ENCODE results near the gene ISLR2.

ISLR2 gene

DNA sequence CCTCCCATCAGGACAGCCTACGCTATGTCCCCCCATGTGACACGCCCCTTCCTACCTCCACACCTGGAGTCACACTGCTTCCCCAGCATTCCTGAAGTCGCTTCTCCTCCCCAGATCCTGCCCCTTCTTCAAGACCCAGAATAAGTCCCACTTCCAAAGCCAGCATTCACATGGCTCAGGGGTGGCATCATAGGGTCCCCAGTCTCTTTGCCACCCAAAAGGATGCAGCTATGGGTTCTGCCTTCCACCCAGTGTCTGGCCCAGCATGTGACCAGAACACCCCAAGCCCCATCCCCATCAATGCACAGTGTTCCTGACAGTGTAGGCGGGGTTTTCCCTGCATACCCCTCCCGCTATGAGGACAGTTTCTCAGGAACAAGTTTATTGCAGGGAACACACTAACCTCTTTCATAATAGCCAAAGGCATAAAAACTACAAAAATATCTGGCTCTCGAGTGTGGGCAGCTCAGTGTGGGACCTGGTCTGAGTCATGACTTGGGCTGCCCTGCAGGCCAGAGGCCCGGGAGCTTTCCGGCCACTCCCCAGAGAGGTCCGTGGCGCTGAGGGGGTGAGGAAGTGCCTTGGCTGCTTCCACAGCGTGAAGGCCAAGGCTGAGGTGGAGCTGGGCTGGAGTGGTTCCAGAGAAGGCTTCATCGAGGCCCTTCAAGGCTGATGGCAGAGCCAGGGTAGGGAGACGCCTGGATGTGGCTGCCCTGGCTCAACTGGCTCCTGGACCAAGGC, 48.9 kb downstream of the ISLR2 start:
- DNase-seq = no peak

DNA sequence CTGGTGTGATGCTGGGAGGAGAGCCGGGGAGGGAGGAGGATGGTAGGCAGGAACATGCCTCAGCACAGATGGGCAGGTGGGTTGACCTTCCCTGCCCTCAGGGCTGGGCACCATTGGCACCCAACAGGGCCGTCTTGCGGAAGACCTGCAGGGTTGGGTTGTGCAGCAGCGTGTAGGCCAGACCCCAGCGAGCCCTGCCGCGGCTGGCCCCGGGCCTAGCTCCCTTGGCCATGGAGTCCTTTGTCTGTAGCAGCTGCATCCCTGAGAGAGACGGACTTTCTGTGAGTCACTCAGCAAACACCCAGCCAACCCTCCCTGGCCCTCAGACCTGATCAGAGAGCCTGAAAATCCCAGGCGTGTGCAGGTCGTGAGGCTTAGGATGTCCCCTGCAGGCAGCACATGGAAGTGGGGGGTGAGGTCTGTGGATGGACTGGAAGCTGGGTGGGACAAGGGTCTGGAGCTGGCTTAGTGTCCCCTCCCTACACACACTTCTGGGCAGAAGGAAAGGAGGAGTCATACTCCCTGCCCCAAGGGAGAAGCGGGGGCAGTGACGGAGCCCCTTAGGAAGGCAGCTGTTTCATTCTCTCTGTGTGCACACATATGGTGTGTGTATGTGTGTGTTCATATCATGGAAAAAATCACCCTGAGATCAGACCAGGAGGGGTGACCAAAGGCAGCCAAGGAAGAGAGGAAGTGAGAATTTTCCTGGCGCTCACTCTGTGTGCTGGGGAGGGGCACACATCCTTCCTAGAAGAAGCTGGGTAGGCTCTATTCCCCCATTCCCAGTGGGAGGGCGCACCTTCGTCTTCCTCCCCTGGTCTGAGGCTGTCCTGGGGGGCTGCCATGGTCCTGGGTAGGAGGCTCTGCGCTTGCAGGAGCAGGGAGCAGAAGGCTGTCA, 49.8 kb downstream of the ISLR2 start:
- no peak for DNase-seq

DNA sequence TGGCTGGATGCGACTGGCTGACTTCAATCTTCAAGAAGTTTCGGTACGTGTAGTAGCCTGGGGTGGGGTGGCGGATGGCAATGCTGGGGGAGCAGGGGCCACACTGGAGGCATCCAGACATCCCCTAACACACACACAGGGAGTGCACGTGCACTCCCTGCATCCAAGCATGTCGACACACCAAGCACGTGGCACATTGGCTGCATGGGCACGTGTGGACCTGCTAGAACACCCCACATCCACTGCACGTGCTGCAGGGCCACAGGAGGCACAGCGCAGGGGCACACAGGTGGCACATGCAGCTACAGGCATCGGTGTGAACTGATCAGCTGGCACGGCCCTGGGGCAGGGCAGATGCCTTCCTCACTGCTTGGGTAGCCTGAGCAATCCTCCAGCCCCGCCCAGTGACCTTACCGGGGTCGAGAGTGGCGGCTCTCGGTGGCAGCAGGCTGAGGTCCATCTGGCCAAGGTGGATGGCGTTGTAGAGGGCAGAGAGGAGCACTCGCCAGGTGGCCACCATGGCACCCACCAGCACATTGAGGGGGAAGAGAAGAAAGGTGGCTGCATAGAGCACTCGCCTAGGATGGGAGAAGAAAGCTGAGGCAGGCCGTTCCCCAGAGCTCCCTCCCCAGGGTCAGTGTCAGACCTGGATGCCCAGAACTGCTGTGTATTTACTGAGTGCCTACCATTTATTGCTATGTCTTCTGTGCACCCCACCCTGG, 50.7 kb downstream of the ISLR2 start:
- no peak for DNase-seq

DNA sequence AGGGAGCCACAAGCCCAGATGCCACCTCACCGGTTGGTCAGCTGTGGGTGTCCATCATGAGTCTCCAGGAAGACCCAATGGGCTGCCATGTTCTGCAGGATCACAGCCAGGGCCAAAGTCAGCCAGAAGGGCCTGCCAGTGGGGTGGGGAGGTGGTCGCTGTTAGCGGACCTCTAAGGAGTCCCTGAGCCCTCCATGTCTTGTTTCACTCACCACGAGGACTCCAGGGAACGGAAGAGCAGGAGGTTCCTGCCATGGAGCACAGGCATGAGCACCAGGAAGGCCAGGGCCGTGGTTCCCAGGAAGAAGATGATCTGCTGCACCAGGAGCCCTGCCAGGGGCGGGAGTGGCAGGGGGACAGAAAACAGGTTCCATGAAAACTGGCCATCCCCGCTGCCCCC, 51.7 kb downstream of the ISLR2 start:
- DNase-seq = no peak

DNA sequence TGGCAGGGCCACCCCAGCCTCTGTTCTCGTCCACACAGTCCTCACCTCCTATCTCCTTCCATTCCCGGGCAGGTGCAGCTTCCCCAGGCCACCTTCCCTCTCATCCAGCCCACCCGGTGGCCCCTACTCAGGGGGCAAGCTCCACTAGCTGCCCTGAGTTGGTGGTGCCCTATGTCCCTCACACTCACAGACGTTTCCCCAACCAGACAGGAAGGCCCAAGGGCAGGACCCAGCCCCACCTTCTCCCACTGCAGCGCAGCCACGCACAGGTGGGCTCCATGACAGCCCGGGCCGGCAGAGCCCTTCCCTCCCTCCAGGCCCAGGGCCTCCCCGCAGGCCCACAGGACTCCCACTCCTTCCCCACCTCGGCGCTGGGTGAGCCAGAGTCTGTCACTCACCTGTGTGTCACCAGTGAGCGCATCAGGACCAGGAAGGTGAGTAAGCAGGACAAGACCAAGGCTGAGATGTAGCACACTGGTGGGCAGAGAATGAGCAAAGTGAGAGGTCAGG, 54.3 kb downstream of the ISLR2 start:
- DNase-seq = peak in 1 of 2 experiments; percentile 3

DNA sequence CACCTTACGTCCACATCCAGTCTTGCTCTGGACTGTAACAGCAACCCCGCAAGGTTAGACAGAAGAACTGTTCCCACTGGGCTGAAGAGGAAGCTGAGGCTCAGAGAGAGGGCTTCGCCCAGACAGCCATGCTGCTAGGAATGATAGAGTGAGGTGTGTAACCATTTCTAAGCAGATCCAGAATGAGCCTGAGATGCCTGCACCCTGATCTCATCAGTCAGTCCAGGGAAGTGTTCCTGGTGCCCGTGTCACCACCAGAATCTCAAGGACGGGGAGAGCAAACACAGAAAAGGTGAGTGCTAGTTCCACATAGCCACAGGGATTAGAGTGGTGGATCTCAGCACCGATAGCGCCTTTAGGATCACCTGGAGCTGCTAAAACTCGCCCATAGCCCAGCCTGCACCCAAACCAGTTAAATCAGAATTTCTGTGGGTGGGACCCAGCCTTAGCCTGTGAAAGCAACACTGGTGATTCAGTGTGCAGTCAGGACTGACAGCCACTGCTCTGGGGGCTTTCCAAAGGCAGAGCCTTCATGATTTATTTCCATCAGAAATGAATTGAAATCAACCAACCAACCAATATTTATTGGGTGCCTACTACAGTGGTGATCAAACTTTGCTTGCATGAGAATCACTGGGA, 55.4 kb downstream of the ISLR2 start:
- DNase-seq = peak in 1 of 2 experiments; percentile 7
